ENCODE data around the gene COLEC12. TPM values are rescaled to one million over a fixed set of nuclear protein-coding genes. Genes with fewer than 3 reads are reported as not detected.

The COLEC12 gene
- total RNA-seq, result 60.4 TPM

GRCh38 chr18:500632-501405 is at the start of gene COLEC12:
Gene COLEC12, minus strand, starts transcription at chr18:500701. Its CDS starts 187 bp downstream, at chr18:500514.
- DNase-seq, result peak; percentile 81

- no peak for DNase-seq
These were observed 49.5 kb upstream of the COLEC12 start for GRCh38 chr18:549967-550366.

- peak; percentile 59 for DNase-seq
These were observed 43.1 kb upstream of the COLEC12 start for GRCh38 chr18:543447-544078.

- DNase-seq, result no peak
These were observed 33.6 kb upstream of the COLEC12 start for GRCh38 chr18:533995-534601.

- no peak for DNase-seq
These were observed 32.1 kb upstream of the COLEC12 start for GRCh38 chr18:532632-533031.

GRCh38 chr18:532018-532417 is 31.5 kb upstream of the COLEC12 start:
- no peak for DNase-seq

- no peak for DNase-seq
These were observed 26.6 kb upstream of the COLEC12 start for GRCh38 chr18:527146-527545.

GRCh38 chr18:526681-527080 is 26.2 kb upstream of the COLEC12 start:
- no peak for DNase-seq

- DNase-seq, result no peak
These were observed 24.7 kb upstream of the COLEC12 start for GRCh38 chr18:525036-525797.

GRCh38 chr18:524466-524865 is 24.0 kb upstream of the COLEC12 start:
- DNase-seq, result no peak

GRCh38 chr18:523561-523960 is 23.1 kb upstream of the COLEC12 start:
- no peak for DNase-seq

GRCh38 chr18:519019-519879 is 18.7 kb upstream of the COLEC12 start:
- peak; percentile 37 for DNase-seq

GRCh38 chr18:518081-518480 is 17.6 kb upstream of the COLEC12 start:
- DNase-seq, result no peak

GRCh38 chr18:515838-516237 is 15.3 kb upstream of the COLEC12 start:
- DNase-seq, result no peak

GRCh38 chr18:515156-515815 is 14.8 kb upstream of the COLEC12 start:
- DNase-seq, result no peak

GRCh38 chr18:513826-514530 is 13.5 kb upstream of the COLEC12 start:
- DNase-seq, result no peak

GRCh38 chr18:512957-513356 is 12.5 kb upstream of the COLEC12 start:
- no peak for DNase-seq

- no peak for DNase-seq
These were observed 8.3 kb upstream of the COLEC12 start for GRCh38 chr18:508835-509234.

- DNase-seq, result no peak
These were observed 7.1 kb upstream of the COLEC12 start for GRCh38 chr18:507636-508035.

- DNase-seq, result no peak
These were observed 6.3 kb upstream of the COLEC12 start for GRCh38 chr18:506801-507200.

GRCh38 chr18:506264-506663 is 5.8 kb upstream of the COLEC12 start:
- DNase-seq, result no peak
